Measurements from ENCODE around the gene PSPN. TPM values are rescaled to one million over a fixed set of nuclear protein-coding genes. Genes with fewer than 3 reads are reported as not detected.

Gene PSPN
- total RNA-seq, 4 donors from 2014 or later, result 0.83 to 5.2 (median 2.2) TPM

DNA sequence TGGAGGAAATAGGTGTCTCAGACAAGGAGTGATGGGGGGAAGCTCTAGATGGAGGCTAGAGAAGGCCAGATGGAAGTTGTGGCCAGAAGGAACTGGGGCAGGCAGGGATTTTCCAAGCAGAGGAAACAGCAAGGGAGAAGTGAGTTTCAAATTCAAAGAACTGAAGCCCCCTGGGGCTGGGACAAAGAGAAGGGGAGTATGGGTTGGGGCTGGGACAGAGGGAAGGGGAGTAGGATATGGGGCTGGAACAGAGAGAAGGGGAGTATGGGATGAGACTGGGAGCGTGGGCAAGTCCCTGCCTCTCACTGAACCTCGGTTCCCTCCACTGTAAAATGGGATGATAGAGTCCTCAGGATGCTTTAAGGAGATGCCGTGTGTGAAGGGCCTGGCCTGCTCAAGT is 19.1 kb upstream of the PSPN start:
- no peak for TF ChIP-seq POLR2A (IDR thresholded peaks at IDR 0.05)
- TF ChIP-seq, protein P1, sequence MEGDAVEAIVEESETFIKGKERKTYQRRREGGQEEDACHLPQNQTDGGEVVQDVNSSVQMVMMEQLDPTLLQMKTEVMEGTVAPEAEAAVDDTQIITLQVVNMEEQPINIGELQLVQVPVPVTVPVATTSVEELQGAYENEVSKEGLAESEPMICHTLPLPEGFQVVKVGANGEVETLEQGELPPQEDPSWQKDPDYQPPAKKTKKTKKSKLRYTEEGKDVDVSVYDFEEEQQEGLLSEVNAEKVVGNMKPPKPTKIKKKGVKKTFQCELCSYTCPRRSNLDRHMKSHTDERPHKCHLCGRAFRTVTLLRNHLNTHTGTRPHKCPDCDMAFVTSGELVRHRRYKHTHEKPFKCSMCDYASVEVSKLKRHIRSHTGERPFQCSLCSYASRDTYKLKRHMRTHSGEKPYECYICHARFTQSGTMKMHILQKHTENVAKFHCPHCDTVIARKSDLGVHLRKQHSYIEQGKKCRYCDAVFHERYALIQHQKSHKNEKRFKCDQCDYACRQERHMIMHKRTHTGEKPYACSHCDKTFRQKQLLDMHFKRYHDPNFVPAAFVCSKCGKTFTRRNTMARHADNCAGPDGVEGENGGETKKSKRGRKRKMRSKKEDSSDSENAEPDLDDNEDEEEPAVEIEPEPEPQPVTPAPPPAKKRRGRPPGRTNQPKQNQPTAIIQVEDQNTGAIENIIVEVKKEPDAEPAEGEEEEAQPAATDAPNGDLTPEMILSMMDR (IDR thresholded peaks at IDR 0.05), result no peak
- Histone ChIP-seq H3K36me3 (peaks cover 0 to 10% (median 0%) of the 10 kb centered on the region in 3 donors), H3K9me3 (no peaks in the 10 kb centered on the region), H3K27me3 (no peaks in the 10 kb centered on the region), H3K27ac (no peak overlapping the region), H3K4me1 (peaks cover 0 to 13% (median 7%) of the 10 kb centered on the region in 4 donors), H3K4me3 (no peak overlapping the region)
- no peak for DNase-seq

DNA sequence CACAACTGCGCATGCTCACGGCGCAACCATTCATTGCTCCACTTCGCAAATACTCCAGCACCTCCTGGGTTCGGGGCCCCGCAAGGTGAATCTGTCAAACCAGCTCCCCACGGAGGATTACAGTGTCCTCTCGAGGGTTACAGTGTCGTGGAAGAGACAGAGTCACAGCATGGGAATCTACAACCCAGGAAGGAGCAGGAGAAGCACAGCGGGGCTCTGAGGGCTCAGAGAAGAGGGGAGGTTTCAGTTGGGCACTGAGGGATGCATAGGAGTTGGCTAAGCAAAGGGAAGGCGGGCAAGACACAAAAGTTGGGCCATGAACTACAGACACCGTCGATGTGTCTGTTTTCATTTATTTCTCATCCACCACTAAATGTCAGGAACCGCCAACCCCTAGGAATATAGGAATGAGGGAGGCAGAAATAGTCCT is 18.3 kb upstream of the PSPN start:
- no peaks in the 10 kb centered on the region for H3K9me3 ChIP-seq
- H3K4me3 ChIP-seq, result peak overlapping the region; percentile 64 to 82 (median 82)
- peak overlapping the region; percentile 89 to 92 (median 90) for H3K27ac ChIP-seq
- no peaks in the 10 kb centered on the region for H3K27me3 ChIP-seq
- DNase-seq, result peak in 1 of 3 donors; percentile 81
- H3K4me1 ChIP-seq, result peaks cover 0 to 13% (median 7%) of the 10 kb centered on the region in 4 donors
- peaks cover 0 to 18% (median 0%) of the 10 kb centered on the region in 3 donors for H3K36me3 ChIP-seq
- TF ChIP-seq POLR2A (IDR thresholded peaks at IDR 0.05), result no peak
- TF ChIP-seq, protein P1 (IDR thresholded peaks at IDR 0.05), result no peak

DNA sequence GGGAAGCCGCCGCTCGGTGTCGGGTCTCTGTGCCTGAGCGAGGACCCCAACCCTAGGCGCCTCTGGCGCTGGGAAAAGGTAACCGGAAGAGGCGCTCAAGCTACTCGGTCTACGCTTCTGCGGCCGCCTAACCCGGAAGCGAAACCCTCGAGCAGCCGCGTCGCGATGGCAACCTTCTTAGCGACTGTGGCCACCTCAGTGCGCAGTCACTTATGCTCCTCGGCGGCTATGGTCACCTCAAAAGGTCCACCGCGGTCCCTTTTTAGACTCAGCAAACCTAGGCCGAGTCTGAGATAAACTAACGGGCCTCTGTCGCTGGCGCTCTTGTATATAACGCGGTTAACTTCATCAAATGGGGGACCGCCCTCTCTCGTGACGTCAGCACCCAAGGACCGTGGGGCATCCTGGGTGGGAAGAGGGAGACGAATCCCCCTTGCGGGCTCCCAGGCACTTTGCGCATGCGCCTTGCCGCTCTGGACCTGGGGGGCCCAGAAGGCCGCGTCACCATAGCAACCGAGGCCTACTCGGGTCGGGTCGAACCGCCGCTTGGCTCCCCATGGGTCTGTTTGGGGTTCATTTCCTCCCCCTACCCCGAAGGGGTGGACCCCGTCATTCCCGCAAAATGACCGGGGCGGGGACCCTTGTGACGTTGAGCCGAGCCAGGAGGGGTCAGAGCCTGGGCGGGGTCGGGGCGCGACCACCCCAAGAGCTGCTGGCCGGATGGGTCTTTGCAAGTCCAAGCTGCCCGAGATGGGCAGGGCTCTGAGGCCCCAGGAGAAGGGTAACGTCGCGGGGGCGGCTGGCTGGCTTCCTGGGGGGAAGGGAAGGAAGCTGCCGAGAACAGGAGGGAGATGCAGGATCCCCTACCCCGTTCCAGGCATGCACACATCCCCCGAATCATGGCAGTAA is 17.6 kb upstream of the PSPN start, which contains the start of gene GTF2F1:
Gene GTF2F1 (minus strand): TSS at position 91 of the 909 bp plus-strand sequence. CDS start 169 bp downstream, outside the sequence.
- Histone ChIP-seq H3K9me3 (no peaks in the 10 kb centered on the region), H3K27me3 (no peaks in the 10 kb centered on the region), H3K4me3 (peak within 1 kb of the TSS; percentile 64 to 82 (median 82)), H3K27ac (peak within 1 kb of the TSS; percentile 89 to 92 (median 90)), H3K36me3 (peaks cover 0 to 25% (median 0%) of the 10 kb centered on the region in 3 donors), H3K4me1 (peaks cover 0 to 13% (median 7%) of the 10 kb centered on the region in 4 donors)
- TF ChIP-seq POLR2A (IDR thresholded peaks at IDR 0.05), result peak; percentile 15 to 36
- TF ChIP-seq, protein P1 (IDR thresholded peaks at IDR 0.05), result peak in 4 of 6 experiments; percentile 14 to 40 (median 32)
- peak; percentile 92 to 97 (median 93) for DNase-seq

DNA sequence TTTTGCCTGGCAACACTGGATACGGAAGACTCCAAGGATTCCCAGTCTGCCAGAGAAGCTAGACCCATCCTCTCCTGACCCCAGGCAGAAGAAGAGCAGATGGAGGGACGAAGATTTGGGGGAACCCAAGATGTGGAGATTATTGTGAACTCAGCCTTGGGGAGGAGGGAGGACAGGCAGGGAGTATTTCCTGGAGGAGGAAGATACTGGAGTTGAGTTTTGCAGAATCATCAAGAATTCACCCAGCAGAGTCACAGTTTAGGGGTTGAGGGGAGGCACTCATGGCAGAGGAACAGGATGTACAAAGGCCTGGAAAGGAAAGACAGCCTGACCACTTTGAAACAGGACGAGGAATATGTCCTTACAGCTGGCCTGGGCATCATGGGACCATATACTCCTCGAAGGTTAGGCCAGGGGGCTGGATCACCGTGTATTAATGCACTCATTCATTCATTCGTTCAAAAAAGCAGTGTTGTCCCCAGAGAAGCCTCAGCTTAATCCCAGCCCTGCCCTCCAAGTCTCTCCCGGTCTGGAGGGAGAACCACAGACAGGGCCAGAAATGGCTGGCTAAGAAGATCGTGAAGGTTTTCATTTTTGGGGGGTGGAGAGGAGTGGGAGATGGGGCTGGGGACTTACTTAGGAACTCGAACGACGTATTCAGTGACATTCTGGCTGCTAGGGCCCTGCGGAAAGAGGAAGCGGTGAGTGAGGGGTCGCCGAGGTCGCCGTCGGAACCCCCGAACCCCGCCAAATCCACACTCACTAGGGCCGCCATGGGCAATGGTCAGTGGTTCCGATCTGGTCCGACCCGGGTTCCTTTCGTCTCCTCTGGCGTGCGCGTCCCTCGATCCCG is 16.7 kb upstream of the PSPN start:
- no peaks in the 10 kb centered on the region for H3K27me3 ChIP-seq
- peak overlapping the region; percentile 89 to 92 (median 90) for H3K27ac ChIP-seq
- H3K4me3 ChIP-seq, result peak overlapping the region; percentile 64 to 82 (median 82)
- DNase-seq, result no peak
- peaks cover 0 to 13% (median 7%) of the 10 kb centered on the region in 4 donors for H3K4me1 ChIP-seq
- H3K9me3 ChIP-seq, result no peaks in the 10 kb centered on the region
- H3K36me3 ChIP-seq, result peaks cover 0 to 34% (median 0%) of the 10 kb centered on the region in 3 donors
- no peak for TF ChIP-seq POLR2A (IDR thresholded peaks at IDR 0.05)
- TF ChIP-seq, protein P1 (IDR thresholded peaks at IDR 0.05), result no peak

DNA sequence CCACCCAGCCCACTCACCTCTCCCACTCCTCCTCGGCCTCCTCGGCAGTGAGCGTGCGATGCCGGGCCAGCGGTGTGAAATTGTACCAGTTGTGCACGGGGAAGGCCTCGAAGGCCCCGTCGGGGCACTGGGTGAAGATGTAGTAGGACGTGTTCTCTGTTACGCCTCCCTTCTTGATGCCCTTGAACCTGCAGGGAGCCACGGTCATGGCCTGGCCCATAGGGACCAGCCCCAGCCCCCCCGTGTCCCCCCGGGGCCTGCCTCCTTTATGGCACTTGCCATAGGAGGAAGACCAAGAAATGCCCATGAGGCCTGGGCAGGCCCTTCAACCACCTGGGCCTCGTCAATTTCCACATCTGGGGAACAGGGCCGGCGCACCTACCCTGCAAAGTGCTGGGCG is 11.6 kb upstream of the PSPN start:
- no peak for TF ChIP-seq POLR2A (IDR thresholded peaks at IDR 0.05)
- TF ChIP-seq, protein P1 (IDR thresholded peaks at IDR 0.05), result no peak
- H3K27me3 ChIP-seq, result no peaks in the 10 kb centered on the region
- H3K36me3 ChIP-seq, result peaks cover 0 to 84% (median 0%) of the 10 kb centered on the region in 3 donors
- H3K9me3 ChIP-seq, result no peaks in the 10 kb centered on the region
- peaks cover 0 to 9% (median 4%) of the 10 kb centered on the region in 4 donors for H3K4me1 ChIP-seq
- H3K4me3 ChIP-seq, result no peak overlapping the region
- DNase-seq, result no peak
- no peak overlapping the region for H3K27ac ChIP-seq
